ENCODE data around the gene ALDH1A3.

Gene ALDH1A3

DNA sequence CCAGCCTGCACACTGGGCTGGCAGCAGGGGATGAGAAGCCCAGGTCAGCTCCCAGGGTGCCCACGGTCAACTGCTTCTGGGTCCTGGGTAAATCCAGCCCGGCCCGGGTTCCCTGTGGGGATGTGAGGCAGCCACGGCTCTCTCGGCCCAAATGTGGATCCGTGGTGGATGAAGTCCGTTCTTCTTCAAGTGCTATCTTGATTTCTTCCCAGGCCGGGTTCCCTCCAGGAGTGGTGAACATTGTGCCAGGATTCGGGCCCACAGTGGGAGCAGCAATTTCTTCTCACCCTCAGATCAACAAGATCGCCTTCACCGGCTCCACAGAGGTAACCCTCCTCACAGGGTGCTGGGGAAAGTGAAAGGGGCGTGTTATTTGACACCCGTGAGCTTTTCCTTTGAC is 16.1 kb downstream of the ALDH1A3 start:
- WGBS, 2 experiments (ENCODE audit: insufficient coverage in 2 of 2), result 97% methylated on average over 9 of the region's 13 CpGs
- peaks cover 12% of the 10 kb centered on the region for H3K4me1 ChIP-seq (ENCODE audit: control insufficient read depth, insufficient read depth, low read length, poor library complexity, severe bottlenecking)
- no peak overlapping the region for H3K4me3 ChIP-seq (ENCODE audit: extremely low read depth, insufficient read depth, low read length, poor library complexity, severe bottlenecking)
- no peaks in the 10 kb centered on the region for H3K36me3 ChIP-seq (ENCODE audit: control insufficient read depth, insufficient read depth, low read length)
- H3K9me3 ChIP-seq (ENCODE audit: control insufficient read depth, low read length), result no peaks in the 10 kb centered on the region
- no peak overlapping the region for H3K27ac ChIP-seq (ENCODE audit: low read depth, low read length, severe bottlenecking)

DNA sequence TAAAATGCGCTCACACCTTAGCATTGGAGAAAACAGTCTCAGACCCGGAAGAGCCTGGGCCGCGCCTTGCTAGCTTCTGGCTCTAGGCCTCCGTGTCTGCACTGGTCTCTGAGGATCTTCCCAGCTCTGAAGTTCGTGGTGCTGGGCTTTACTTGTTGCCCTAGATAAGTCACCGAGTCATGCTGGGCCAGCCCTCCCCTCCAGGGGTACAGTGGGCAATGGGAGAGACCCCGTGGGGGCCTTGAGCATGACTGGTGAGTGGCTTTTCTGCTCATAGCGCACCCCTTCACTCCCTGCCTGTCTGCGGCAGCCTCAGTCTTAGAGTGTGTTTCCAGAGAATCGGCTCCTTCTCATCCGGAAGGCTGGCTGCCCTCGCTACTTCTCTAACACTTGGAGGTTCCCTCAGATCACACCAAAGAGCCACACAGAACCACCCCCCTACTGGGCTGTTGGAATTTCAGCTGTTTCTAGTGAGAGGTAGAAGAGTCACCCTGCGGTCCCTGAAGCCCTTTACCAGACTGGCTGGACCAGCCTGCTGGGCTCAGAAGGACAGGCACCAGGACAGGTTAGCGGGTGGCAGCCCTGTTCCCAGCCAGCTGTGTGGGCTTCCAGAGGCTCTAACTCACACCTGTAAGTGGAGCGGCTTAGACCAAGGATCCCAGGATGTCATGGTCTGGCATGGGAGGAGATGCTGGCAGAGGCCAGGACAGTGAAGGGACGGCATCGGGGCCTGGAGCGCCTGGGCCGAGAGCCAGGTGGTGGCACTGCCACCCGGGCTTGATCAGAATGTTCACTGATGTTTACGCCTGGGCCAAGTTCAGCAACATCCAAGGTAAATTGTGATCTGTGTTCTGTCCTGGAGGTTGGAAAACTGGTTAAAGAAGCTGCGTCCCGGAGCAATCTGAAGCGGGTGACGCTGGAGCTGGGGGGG is 17.9 kb downstream of the ALDH1A3 start:
- no peaks in the 10 kb centered on the region for H3K9me3 ChIP-seq (ENCODE audit: control insufficient read depth, low read length)
- no peaks in the 10 kb centered on the region for H3K36me3 ChIP-seq (ENCODE audit: control insufficient read depth, insufficient read depth, low read length)
- H3K27ac ChIP-seq (ENCODE audit: low read depth, low read length, severe bottlenecking), result no peak overlapping the region
- H3K4me1 ChIP-seq (ENCODE audit: control insufficient read depth, insufficient read depth, low read length, poor library complexity, severe bottlenecking), result no peaks in the 10 kb centered on the region
- H3K4me3 ChIP-seq (ENCODE audit: extremely low read depth, insufficient read depth, low read length, poor library complexity, severe bottlenecking), result no peak overlapping the region
- WGBS, 2 experiments (ENCODE audit: insufficient coverage in 2 of 2), result 91 to 92% methylated on average over 23 to 26 of the region's 26 CpGs

DNA sequence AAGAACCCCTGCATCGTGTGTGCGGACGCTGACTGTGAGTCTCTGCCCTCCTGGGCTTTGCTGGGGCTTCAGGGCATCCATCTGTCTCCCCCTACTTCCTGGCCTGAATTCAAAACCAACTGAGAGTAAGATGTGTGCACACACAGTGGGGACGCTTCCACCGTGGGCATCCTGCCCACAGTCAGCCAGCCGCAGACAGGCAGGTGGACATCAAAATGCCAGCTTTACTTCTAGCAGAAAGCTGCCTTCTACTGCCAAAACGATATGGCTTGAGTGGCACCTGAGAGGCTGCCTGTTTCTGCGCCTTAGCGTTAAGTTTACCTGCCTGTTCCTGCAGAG is 18.5 kb downstream of the ALDH1A3 start:
- Histone ChIP-seq H3K4me1 (ENCODE audit: control insufficient read depth, insufficient read depth, low read length, poor library complexity, severe bottlenecking) (no peaks in the 10 kb centered on the region), H3K36me3 (ENCODE audit: control insufficient read depth, insufficient read depth, low read length) (no peaks in the 10 kb centered on the region), H3K4me3 (ENCODE audit: extremely low read depth, insufficient read depth, low read length, poor library complexity, severe bottlenecking) (no peak overlapping the region), H3K27ac (ENCODE audit: low read depth, low read length, severe bottlenecking) (no peak overlapping the region), H3K9me3 (ENCODE audit: control insufficient read depth, low read length) (no peaks in the 10 kb centered on the region)
- 88 to 89% methylated on average over 5 to 8 of the region's 9 CpGs for WGBS, 2 experiments (ENCODE audit: insufficient coverage in 2 of 2)

DNA sequence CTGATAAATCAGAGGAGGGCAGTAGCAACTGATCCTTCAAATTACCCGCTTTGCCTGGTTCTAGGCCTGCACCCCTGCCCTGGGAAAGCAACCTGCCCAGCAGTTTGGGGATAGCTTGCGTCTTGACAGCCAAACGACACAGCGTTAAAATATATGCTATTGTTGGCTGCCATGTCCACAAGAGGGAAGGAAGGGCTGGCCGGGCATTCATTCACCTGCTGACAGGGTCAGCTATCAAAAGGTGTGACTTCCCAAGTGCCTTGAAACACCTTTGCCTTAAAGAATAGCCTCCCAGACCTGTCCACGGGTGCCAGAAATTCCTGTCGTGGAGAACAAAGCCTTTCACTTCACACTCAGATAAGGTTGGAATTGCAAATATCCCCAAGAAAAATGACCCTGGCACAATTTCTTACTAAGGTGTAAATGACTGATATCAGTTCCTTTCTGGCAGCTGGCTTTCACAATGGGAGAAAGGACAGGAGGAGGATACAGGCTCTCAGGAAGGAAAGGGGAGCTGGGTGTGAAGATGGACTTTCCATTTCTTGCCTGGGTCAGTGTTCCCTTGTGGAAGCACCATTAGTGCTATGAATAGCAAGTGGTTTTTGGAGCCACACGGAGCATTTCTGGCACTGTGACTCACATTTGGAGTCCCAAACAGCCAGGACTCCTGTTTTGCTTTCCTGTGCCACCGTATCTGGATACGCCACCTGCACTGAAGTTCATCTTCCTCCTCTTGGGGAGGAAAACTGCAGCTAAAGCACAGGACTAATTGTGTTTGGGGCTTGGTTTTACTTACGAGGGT is 19.2 kb downstream of the ALDH1A3 start:
- WGBS, 2 experiments (ENCODE audit: insufficient coverage in 2 of 2), result 91 to 92% methylated on average over 10 of the region's 11 CpGs
- no peaks in the 10 kb centered on the region for H3K36me3 ChIP-seq (ENCODE audit: control insufficient read depth, insufficient read depth, low read length)
- H3K27ac ChIP-seq (ENCODE audit: low read depth, low read length, severe bottlenecking), result no peak overlapping the region
- no peaks in the 10 kb centered on the region for H3K9me3 ChIP-seq (ENCODE audit: control insufficient read depth, low read length)
- H3K4me3 ChIP-seq (ENCODE audit: extremely low read depth, insufficient read depth, low read length, poor library complexity, severe bottlenecking), result no peak overlapping the region
- no peaks in the 10 kb centered on the region for H3K4me1 ChIP-seq (ENCODE audit: control insufficient read depth, insufficient read depth, low read length, poor library complexity, severe bottlenecking)

DNA sequence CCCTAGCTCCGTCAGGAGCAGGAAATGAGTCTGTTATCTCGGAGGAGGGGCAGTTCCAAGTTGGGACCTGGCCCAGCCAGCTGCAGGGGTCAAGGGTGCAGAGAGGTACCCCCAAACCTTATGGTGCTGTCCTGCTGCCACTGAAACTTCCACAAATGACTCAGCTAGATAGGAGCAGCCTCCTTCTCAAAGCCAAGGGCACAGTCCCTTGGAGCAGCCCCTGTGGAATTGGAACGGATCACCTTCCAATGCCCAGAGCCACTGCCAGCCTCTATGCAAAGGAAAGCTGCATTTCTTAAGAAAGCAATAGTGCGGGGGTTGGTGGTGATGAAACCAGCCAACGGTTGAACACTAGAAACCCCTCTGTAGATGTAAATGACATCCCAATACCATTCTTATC is 20.0 kb downstream of the ALDH1A3 start:
- 83 to 90% methylated on average over 2 to 4 of the region's 5 CpGs for WGBS, 2 experiments (ENCODE audit: insufficient coverage in 2 of 2)
- Histone ChIP-seq H3K36me3 (ENCODE audit: control insufficient read depth, insufficient read depth, low read length) (no peaks in the 10 kb centered on the region), H3K4me1 (ENCODE audit: control insufficient read depth, insufficient read depth, low read length, poor library complexity, severe bottlenecking) (no peaks in the 10 kb centered on the region), H3K9me3 (ENCODE audit: control insufficient read depth, low read length) (no peaks in the 10 kb centered on the region), H3K27ac (ENCODE audit: low read depth, low read length, severe bottlenecking) (no peak overlapping the region), H3K4me3 (ENCODE audit: extremely low read depth, insufficient read depth, low read length, poor library complexity, severe bottlenecking) (no peak overlapping the region)

DNA sequence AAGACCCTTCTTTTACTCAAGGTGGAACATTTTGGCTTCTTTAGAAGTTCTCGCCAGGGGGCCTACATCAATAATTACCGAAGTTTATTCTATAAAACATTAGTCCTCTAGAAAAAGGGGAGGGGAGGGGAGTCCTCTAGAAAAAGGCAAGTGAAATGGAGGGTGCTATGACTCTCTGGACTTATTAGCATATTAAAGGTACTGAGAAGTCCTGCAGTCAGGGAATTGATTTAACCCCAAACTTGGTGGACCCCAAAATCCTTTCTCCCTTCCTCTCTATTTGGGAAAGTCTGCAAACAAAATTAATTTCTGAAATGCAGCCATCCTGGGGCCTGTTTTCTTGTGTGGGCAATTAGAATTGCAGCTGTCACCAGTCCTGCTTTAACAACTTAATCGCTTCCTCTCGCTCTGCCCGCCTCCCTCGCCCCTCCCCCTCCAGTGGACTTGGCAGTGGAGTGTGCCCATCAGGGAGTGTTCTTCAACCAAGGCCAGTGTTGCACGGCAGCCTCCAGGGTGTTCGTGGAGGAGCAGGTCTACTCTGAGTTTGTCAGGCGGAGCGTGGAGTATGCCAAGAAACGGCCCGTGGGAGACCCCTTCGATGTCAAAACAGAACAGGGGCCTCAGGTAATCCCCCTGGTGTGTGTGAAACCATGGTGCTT is 20.6 kb downstream of the ALDH1A3 start:
- Histone ChIP-seq H3K4me1 (ENCODE audit: control insufficient read depth, insufficient read depth, low read length, poor library complexity, severe bottlenecking) (no peaks in the 10 kb centered on the region), H3K9me3 (ENCODE audit: control insufficient read depth, low read length) (no peaks in the 10 kb centered on the region), H3K4me3 (ENCODE audit: extremely low read depth, insufficient read depth, low read length, poor library complexity, severe bottlenecking) (no peak overlapping the region), H3K36me3 (ENCODE audit: control insufficient read depth, insufficient read depth, low read length) (no peaks in the 10 kb centered on the region), H3K27ac (ENCODE audit: low read depth, low read length, severe bottlenecking) (no peak overlapping the region)
- WGBS, 2 experiments (ENCODE audit: insufficient coverage in 2 of 2), result 84 to 88% methylated on average over 9 to 11 of the region's 13 CpGs

DNA sequence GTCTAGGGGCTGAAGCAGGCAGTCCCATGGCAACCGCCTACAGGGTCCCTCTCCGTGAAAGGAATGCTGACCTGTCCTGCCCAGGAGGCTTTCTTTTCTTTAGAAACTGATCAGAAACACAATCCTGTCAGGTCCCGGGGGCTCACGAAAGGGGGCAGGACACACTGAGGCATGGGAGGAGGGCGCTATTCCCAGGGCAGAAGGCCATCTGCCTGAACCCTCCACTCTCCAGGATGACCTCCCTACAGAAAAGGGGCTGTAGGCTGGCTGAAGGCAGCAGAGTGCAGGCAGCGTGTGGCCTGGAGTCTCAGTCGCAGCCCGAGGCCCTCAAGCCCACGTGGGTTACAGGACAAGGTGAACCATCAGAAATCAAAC is 21.2 kb downstream of the ALDH1A3 start:
- WGBS, 2 experiments (ENCODE audit: insufficient coverage in 2 of 2), result 72 to 80% methylated on average over 6 of the region's 9 CpGs
- no peaks in the 10 kb centered on the region for H3K36me3 ChIP-seq (ENCODE audit: control insufficient read depth, insufficient read depth, low read length)
- H3K27ac ChIP-seq (ENCODE audit: low read depth, low read length, severe bottlenecking), result no peak overlapping the region
- no peaks in the 10 kb centered on the region for H3K4me1 ChIP-seq (ENCODE audit: control insufficient read depth, insufficient read depth, low read length, poor library complexity, severe bottlenecking)
- H3K4me3 ChIP-seq (ENCODE audit: extremely low read depth, insufficient read depth, low read length, poor library complexity, severe bottlenecking), result no peak overlapping the region
- no peaks in the 10 kb centered on the region for H3K9me3 ChIP-seq (ENCODE audit: control insufficient read depth, low read length)

DNA sequence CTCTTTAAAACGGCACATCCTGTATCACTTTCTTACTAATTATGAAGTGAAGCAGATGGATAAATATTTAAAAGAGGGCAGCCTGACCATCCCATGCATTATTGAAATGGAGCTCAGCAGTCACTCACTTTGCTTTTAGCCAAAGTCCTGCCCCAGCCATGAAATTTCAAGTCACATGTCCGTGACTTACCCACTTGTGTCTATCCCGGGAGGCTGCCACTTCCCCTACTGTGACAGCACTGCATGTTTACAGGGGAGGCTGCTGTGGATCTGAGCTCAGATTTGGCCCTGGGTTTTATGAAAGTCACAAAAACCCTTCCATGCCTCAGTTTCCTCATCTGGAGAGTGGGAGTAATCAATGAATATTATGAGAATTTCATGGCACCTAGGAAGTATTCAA is 21.7 kb downstream of the ALDH1A3 start:
- Histone ChIP-seq H3K9me3 (ENCODE audit: control insufficient read depth, low read length) (no peaks in the 10 kb centered on the region), H3K4me3 (ENCODE audit: extremely low read depth, insufficient read depth, low read length, poor library complexity, severe bottlenecking) (no peak overlapping the region), H3K4me1 (ENCODE audit: control insufficient read depth, insufficient read depth, low read length, poor library complexity, severe bottlenecking) (no peaks in the 10 kb centered on the region), H3K36me3 (ENCODE audit: control insufficient read depth, insufficient read depth, low read length) (no peaks in the 10 kb centered on the region), H3K27ac (ENCODE audit: low read depth, low read length, severe bottlenecking) (no peak overlapping the region)
- 83 to 100% methylated on average over 1 of the region's 3 CpGs for WGBS, 2 experiments (ENCODE audit: insufficient coverage in 2 of 2)

DNA sequence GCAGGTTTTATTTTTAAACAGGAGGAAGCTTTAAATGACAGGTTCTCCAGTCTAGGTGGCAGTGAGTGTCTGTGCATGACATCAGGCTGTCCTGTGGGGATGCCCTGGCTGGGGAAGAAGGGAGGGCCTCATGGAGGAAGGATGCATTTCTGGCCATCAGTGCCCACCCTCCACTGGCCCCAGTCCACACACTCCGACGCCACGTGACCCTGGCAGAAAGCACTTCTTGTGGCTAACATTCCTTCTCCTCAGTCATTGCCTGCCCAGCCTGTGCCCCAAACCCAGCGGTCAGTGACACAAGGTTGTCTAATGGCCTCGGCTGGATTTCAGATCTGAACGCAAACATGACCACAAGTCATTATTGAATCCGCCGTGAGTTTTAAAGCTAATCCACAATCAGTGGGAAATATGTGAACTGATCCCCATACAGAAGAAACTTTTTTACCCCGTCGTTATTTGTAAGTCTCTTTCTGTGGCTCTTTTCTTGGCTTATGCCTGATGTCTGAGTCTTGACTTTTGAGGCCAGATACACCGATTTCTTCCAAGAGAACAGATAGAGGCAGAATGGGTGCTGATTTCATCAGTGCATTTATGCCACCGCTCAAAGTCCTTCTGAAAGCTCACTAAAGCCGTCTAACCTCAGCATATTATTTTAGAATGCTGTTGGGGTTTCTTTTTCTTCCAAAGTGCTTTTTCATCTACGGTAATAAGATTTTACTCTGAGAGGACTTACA is 22.2 kb downstream of the ALDH1A3 start:
- Histone ChIP-seq H3K27ac (ENCODE audit: low read depth, low read length, severe bottlenecking) (no peak overlapping the region), H3K4me3 (ENCODE audit: extremely low read depth, insufficient read depth, low read length, poor library complexity, severe bottlenecking) (no peak overlapping the region), H3K4me1 (ENCODE audit: control insufficient read depth, insufficient read depth, low read length, poor library complexity, severe bottlenecking) (no peaks in the 10 kb centered on the region), H3K9me3 (ENCODE audit: control insufficient read depth, low read length) (no peaks in the 10 kb centered on the region), H3K36me3 (ENCODE audit: control insufficient read depth, insufficient read depth, low read length) (no peaks in the 10 kb centered on the region)
- WGBS, 2 experiments (ENCODE audit: insufficient coverage in 2 of 2), result 92 to 93% methylated on average over 8 to 13 of the region's 14 CpGs

DNA sequence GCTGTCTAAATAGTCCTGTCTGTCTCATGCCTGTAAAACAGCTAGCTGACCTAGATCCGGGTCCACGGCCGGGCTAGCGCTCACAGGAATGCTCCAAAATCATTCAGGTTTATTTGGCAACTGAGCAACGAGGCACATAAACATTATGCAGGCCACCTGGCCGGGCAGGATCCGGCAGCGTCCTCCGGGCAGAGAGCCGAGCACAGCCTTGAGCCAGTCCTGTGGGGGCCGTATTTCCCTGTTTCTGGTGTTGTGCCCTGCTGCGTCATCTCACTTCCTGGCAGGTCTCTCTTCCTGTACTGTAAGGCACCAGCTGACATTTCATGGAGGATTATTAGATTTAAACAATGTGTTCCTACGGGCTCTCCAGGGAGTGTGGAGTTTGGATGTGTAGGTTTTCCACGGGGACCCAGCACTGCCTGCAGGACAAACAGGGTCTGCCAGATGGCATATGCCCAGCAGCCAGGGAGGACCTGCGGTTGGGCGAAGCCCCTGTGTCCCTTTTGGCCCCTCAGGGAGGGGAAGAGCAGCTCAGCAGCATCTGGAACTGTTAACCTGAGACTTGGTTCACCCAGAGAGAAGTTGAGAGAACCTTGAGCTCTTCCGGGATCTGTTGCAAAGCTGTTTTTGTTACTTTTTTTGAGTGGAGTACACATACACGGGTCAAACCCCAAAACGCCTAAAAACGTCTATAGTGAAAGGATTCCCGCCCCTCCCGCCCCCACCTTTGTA is 23.0 kb downstream of the ALDH1A3 start:
- no peak overlapping the region for H3K4me3 ChIP-seq (ENCODE audit: extremely low read depth, insufficient read depth, low read length, poor library complexity, severe bottlenecking)
- WGBS, 2 experiments (ENCODE audit: insufficient coverage in 2 of 2), result 92 to 93% methylated on average over 20 to 21 of the region's 22 CpGs
- no peaks in the 10 kb centered on the region for H3K9me3 ChIP-seq (ENCODE audit: control insufficient read depth, low read length)
- H3K4me1 ChIP-seq (ENCODE audit: control insufficient read depth, insufficient read depth, low read length, poor library complexity, severe bottlenecking), result no peaks in the 10 kb centered on the region
- no peaks in the 10 kb centered on the region for H3K36me3 ChIP-seq (ENCODE audit: control insufficient read depth, insufficient read depth, low read length)
- no peak overlapping the region for H3K27ac ChIP-seq (ENCODE audit: low read depth, low read length, severe bottlenecking)

Measured in mesodermal cell (in vitro differentiated cells).